BE2C (cell line): ENCODE results near the gene NPFFR1. TPM values are rescaled to one million over a fixed set of nuclear protein-coding genes. Genes with fewer than 3 reads are reported as not detected.

ENCODE experiments used
- DNase-seq: peaks from one replicate; pipeline ENCODE4 v3.0.0-alpha.2; 2020
- H3K27me3 ChIP-seq: fragments of 250-450 bp; sonication (Bioruptor Pico); 2 replicates; pipeline ENCODE4 v1.5.1; 2020; ENCODE audit warnings: mild to moderate bottlenecking
- H3K36me3 ChIP-seq: fragments of 250-450 bp; sonication (Bioruptor Pico); 2 replicates; pipeline ENCODE4 v1.5.1; 2020; ENCODE audit warnings: mild to moderate bottlenecking
- H3K4me1 ChIP-seq: fragments of 250-450 bp; sonication (Bioruptor Pico); 2 replicates; pipeline ENCODE4 v1.5.1; 2020
- H3K4me3 ChIP-seq: 2 replicates; pipeline ENCODE4 v1.5.1; 2011; ENCODE audit warnings: low read depth, low read length
- H3K9me3 ChIP-seq: fragments of 250-450 bp; sonication (Bioruptor Pico); 2 replicates; pipeline ENCODE4 v1.5.1; 2020
- polyA plus RNA-seq: library from polyadenylated mRNA; unstranded; fragments of >200 nt; gene quantifications from one replicate; pipeline ENCODE4 v1.2.1, GENCODE V29; 2012; ENCODE audit warnings: low read depth, missing spikeins; ENCODE audit not compliant: insufficient read length, insufficient read depth
- TF ChIP-seq, protein P1 (sequence below): IDR thresholded peaks from 2 replicates; pipeline ENCODE4 v1.5.1; 2012; ENCODE audit warnings: mild to moderate bottlenecking, low read depth, low read length

The NPFFR1 gene, protein sequence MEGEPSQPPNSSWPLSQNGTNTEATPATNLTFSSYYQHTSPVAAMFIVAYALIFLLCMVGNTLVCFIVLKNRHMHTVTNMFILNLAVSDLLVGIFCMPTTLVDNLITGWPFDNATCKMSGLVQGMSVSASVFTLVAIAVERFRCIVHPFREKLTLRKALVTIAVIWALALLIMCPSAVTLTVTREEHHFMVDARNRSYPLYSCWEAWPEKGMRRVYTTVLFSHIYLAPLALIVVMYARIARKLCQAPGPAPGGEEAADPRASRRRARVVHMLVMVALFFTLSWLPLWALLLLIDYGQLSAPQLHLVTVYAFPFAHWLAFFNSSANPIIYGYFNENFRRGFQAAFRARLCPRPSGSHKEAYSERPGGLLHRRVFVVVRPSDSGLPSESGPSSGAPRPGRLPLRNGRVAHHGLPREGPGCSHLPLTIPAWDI
- 0.05 TPM for polyA plus RNA-seq

DNA sequence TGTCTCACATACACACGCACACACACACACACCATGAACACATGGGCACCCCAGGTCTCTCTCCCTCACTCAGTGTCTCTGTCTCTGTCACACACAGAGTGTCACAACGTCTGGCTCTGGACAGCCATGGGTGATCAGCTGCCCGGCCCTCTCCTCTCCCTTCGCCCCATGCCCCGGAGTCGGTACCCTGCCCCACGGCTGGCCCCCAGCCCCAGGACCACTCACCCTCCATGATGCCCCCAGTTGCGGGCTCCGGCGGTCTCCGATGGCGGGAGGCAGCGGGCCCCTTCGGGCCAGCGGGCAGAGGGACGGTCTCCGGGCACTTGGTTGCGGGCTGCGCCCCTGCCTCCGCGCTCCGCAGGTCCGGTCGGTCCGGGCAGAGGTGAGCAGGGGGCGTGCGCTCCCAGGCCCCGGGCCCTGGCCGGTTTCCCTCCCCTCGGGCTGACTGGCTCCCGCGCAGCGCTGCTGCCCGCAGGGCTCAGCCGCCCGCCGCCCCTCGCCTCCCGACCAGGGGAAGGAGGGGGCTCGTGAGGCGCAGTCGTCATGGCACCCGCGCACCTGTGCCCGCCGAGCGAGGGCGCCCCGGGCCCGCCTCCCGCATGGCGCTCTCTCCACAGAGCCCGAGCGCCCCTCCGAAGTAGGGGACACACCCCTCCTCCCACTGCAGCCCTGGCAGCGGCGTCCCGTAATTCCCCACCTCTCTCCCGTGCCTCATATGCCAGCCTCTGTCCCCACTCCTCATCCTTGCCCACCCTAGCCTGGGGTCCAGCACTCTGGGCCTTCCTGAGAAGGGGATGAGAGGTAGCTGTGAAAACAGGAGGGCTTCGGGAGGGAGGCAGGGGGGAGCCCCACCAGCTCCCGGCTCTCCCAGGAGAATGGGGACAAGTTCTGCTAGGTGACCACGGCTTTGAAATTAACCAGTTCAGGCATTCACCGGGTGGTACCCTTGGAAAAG is at the start of gene NPFFR1:
TSS of gene NPFFR1 (minus strand) at position 560 of the 955 bp plus-strand sequence. CDS start at position 232, 328 bp downstream.
- Histone ChIP-seq H3K4me1 (no peaks in the 10 kb centered on the region), H3K36me3 (no peaks in the 10 kb centered on the region), H3K4me3 (no peak within 1 kb of the TSS; the same call in 1 of the 2 replicates), H3K9me3 (peaks cover 6% of the 10 kb centered on the region; the same call in 1 of the 2 replicates), H3K27me3 (peaks cover 31% of the 10 kb centered on the region)
- peak; percentile 14 for DNase-seq
- TF ChIP-seq, protein P1, sequence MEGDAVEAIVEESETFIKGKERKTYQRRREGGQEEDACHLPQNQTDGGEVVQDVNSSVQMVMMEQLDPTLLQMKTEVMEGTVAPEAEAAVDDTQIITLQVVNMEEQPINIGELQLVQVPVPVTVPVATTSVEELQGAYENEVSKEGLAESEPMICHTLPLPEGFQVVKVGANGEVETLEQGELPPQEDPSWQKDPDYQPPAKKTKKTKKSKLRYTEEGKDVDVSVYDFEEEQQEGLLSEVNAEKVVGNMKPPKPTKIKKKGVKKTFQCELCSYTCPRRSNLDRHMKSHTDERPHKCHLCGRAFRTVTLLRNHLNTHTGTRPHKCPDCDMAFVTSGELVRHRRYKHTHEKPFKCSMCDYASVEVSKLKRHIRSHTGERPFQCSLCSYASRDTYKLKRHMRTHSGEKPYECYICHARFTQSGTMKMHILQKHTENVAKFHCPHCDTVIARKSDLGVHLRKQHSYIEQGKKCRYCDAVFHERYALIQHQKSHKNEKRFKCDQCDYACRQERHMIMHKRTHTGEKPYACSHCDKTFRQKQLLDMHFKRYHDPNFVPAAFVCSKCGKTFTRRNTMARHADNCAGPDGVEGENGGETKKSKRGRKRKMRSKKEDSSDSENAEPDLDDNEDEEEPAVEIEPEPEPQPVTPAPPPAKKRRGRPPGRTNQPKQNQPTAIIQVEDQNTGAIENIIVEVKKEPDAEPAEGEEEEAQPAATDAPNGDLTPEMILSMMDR: no peak

DNA sequence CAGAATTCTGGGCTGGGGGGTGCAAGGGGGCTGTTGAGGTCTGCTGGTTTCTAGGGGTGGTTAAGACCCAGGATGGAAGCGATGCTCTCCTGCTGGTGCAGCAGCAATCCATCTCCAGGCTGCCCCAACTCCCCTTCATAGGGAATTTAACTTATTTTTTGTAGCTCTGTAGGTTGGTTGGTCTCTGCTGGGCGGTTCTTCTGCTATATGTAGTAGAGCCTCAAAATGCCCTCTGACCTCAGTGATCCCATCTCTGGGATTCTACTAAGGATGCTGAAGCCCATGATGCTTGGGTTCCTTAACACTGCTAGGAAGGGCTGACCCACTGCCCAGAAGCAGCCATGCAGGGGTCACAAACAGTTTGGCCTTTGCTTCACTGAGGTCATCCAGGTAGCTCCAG is 49.5 kb upstream of the NPFFR1 start:
- no peak overlapping the region for H3K4me3 ChIP-seq

DNA sequence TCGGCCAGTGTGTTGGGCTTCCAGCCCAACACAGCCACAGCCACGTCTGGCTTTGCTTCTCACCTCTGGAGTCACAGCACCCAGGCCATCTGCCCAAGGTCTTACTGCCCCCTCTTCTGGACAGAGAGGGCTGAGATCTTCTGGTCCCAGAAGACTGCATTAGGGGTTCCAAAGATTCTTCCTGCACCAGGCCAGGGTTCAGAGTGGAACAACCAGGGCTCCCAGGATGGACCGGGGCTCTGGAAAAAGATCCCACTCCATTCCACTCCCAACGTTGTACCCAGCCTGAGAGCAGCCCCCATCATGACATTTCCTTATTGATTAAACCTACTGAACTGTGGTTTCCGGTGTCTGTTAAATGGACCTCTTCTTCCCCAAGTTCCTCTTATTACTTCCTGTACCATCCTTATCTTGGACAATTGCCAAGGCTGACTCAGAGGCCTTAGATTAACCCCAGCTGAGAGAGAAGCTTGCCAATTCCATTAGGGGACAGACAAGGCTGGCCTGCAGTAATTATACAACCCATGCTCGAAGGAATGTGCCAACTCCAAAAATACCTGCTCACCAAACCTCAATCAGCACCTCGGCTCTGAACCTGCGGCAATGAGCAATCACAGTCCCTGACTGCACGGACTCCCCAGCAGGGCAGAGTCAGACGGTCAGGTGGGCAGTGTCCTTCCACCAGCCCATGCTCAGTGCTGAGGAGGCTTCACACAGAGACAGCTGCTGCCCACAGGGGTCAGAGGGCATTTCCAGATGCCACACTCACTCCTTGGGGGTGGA is 47.9 kb upstream of the NPFFR1 start:
- Histone ChIP-seq H3K4me3 (no peak overlapping the region), H3K4me1 (peaks cover 14% of the 10 kb centered on the region), H3K9me3 (no peaks in the 10 kb centered on the region), H3K27me3 (no peaks in the 10 kb centered on the region), H3K36me3 (no peaks in the 10 kb centered on the region)
- TF ChIP-seq, protein P1: peak; percentile 50
- peak; percentile 75 for DNase-seq

More for the DNA sequence above, 49.5 kb upstream of the NPFFR1 start:
- TF ChIP-seq, protein P1: no peak
- DNase-seq: no peak
- H3K36me3 ChIP-seq: no peaks in the 10 kb centered on the region
- peaks cover 14% of the 10 kb centered on the region for H3K4me1 ChIP-seq
- no peaks in the 10 kb centered on the region for H3K27me3 ChIP-seq
- H3K9me3 ChIP-seq: no peaks in the 10 kb centered on the region

DNA sequence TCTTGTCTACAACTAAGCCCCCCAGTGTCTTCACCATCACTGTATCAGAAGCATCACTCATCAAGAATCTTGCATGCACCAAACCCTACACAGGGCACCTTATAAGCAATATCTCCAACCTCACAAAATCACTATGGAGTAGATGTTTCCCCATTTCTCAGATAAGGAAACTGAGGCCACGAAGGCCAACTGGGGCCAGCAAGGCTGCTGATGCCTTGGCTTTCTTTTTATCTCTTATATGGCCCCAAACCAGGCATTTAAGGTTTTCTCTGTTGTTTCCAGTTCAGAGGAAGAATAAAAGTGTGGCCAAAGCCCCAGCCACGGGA is 47.3 kb upstream of the NPFFR1 start:
- TF ChIP-seq, protein P1: no peak
- no peak for DNase-seq
- Histone ChIP-seq H3K4me3 (no peak overlapping the region), H3K9me3 (no peaks in the 10 kb centered on the region), H3K36me3 (no peaks in the 10 kb centered on the region), H3K4me1 (peaks cover 14% of the 10 kb centered on the region), H3K27me3 (no peaks in the 10 kb centered on the region)

DNA sequence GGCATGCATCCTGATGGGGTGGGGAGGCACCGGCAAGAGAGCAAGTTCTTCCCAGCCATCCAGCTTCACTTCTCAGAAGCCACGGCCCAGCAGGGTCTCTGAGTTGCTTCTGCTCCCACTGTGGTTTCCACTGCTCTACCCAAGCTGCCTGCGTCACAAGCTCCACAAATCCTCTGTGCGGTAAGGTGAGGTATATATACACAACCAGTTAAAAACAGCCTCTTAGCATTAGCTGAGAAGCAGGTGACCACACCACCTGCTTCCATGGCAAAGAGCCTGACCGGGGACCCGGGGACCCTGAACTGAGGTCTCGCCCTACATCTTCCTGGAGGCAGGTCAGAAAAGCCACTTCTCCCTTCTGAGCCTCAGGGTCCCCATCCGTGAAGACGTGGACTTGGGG is 46.9 kb upstream of the NPFFR1 start:
- H3K4me3 ChIP-seq: no peak overlapping the region
- TF ChIP-seq, protein P1: no peak
- H3K4me1 ChIP-seq: peaks cover 14% of the 10 kb centered on the region

More for the DNA sequence above, 46.9 kb upstream of the NPFFR1 start:
- H3K27me3 ChIP-seq: no peaks in the 10 kb centered on the region
- DNase-seq: no peak
- H3K36me3 ChIP-seq: no peaks in the 10 kb centered on the region
- H3K9me3 ChIP-seq: no peaks in the 10 kb centered on the region
